Spleen (tissue), 11 donors: ENCODE results near the gene STK10. TPM values are rescaled to one million over a fixed set of nuclear protein-coding genes. Genes with fewer than 3 reads are reported as not detected.
A peak's percentile ranks its signal among the peaks of the same experiment; 100 is the strongest.
"Not testable (repeated sequence)": the region's sequence is repeated elsewhere in the genome, so short reads cannot be mapped to it uniquely, and the experiment has no call there.

Experiments
- DNase-seq: peaks from one replicate; pipeline ENCODE4 v3.0.0-alpha.2; 2020
- H3K27ac ChIP-seq, 8 donors: fragments of 200-600 bp; sonication (generic) in 7 of 8; 1 replicate in 4 of 8; 2 replicates in 4 of 8; pipeline versions ENCODE4 v1.5.0 to v1.8.0; 2016 to 2021; ENCODE audit warnings: inconsistent platforms in 4 of 8, mild to moderate bottlenecking in 4 of 8, moderate library complexity in 1 of 8
- H3K27me3 ChIP-seq, 7 donors: fragments of 200-600 bp; sonication (generic) in 6 of 7; replicated peaks in 1 of 7; 1 replicate in 4 of 7; 2 replicates in 3 of 7; pipeline versions ENCODE4 v1.5.0 to v1.8.0; 2016 to 2021; ENCODE audit warnings: inconsistent platforms in 3 of 7, mild to moderate bottlenecking in 1 of 7
- H3K36me3 ChIP-seq, 6 donors: fragments of 200-600 bp; sonication (generic) in 5 of 6; 1 replicate in 4 of 6; 2 replicates in 2 of 6; pipeline versions ENCODE4 v1.5.0 to v1.8.0; 2016 to 2021; ENCODE audit warnings: inconsistent platforms in 2 of 6
- H3K4me1 ChIP-seq, 6 donors: fragments of 200-600 bp; sonication (generic) in 5 of 6; 1 replicate in 3 of 6; 2 replicates in 3 of 6; pipeline versions ENCODE4 v1.5.0 to v1.8.0; 2016 to 2021; ENCODE audit warnings: inconsistent platforms in 3 of 6
- H3K4me3 ChIP-seq, 8 donors: fragments of 200-600 bp; sonication (generic) in 7 of 8; 1 replicate in 4 of 8; 2 replicates in 4 of 8; pipeline versions ENCODE4 v1.5.0 to v1.8.0; 2016 to 2021; ENCODE audit warnings: inconsistent platforms in 4 of 8, mild to moderate bottlenecking in 4 of 8, moderate library complexity in 2 of 8
- H3K9me3 ChIP-seq, 8 donors: fragments of 200-600 bp; sonication (generic) in 7 of 8; 1 replicate in 4 of 8; 2 replicates in 4 of 8; pipeline versions ENCODE4 v1.5.0 to v1.8.0; 2016 to 2021; ENCODE audit warnings: inconsistent platforms in 4 of 8
- POLR2A ChIP-seq, 3 donors: fragments of 450-650 bp; IDR thresholded peaks; one replicate each; pipeline ENCODE4 v1.5.1; 2017; ENCODE audit warnings: antibody characterized with exemption in 3 of 3, mild to moderate bottlenecking in 1 of 3
- POLR2AphosphoS5 ChIP-seq, 3 donors: sonication (generic); formaldehyde crosslinking; IDR thresholded peaks; one replicate each; pipeline ENCODE4 v1.5.1; 2017; ENCODE audit warnings: antibody characterized with exemption in 3 of 3
- WGBS, 5 donors: extraction: QIAGEN DNeasy Blood & Tissue Kit in 3 of 5; methylation state at CpG; one replicate each; pipeline versions ENCODE4 v1.1.5 to v1.1.7; 2013 to 2018; 5-methylcytosine and 5-hydroxymethylcytosine counted together
- intact Hi-C: fragments of 100-400 bp; cut with DNase I; formaldehyde crosslinking; loops from one replicate; pipeline ENCODE4 v1.15.0; 2023; ENCODE audit warnings: low total_unique reads
- polyA plus RNA-seq, 3 donors: library from polyadenylated mRNA; stranded (reverse); fragments of 200-250 nt; gene quantifications; one replicate each; pipeline ENCODE4 v1.2.1, GENCODE V29; 2013
- total RNA-seq, 7 donors: library from RNA; depleted of rRNA in 3 of 7; stranded (reverse); fragments of >200 nt in 3 of 7; fragmentation: NEBNext Ultra II Directional in 4 of 7; extraction: Animal tissue kit (Norgen Biotek cat#: 25700) in 4 of 7; gene quantifications; one replicate each; pipeline versions ENCODE4 v1.1.0 to v1.2.1, GENCODE V29; 2016 to 2021
- TF ChIP-seq, protein P1 (sequence below), 11 experiments: fragments of 200-600 bp in 7 of 11; fragments of 450-650 bp in 4 of 11; sonication (generic) in 4 of 11; IDR thresholded peaks in 8 of 11; conservative IDR thresholded peaks in 3 of 11; 1 replicate in 7 of 11; 2 replicates in 4 of 11; pipeline versions ENCODE4 v1.4.0 to v1.8.0; 2016 to 2021; ENCODE audit warnings: antibody characterized with exemption in 11 of 11, inconsistent platforms in 4 of 11, mild to moderate bottlenecking in 1 of 11
- donor health status: healthy with polysubstance abuse.
- donor health status: DM: no; HTN: no; CAD: no; lungs with moderate emphysema.
- donor health status: DM: no; HTN: no; CAD: no.
- donor health status: Bipolar disorder and iron deficiency.
- donor health status: healthy.
- donor health status: DM: no; HTN: no; CAD: no.
- donor health status: DM: yes; HTN: yes; CAD: no.

Gene STK10
- total and polyA plus RNA-seq, 10 donors: 34.0 to 290 (median 168) TPM

DNA sequence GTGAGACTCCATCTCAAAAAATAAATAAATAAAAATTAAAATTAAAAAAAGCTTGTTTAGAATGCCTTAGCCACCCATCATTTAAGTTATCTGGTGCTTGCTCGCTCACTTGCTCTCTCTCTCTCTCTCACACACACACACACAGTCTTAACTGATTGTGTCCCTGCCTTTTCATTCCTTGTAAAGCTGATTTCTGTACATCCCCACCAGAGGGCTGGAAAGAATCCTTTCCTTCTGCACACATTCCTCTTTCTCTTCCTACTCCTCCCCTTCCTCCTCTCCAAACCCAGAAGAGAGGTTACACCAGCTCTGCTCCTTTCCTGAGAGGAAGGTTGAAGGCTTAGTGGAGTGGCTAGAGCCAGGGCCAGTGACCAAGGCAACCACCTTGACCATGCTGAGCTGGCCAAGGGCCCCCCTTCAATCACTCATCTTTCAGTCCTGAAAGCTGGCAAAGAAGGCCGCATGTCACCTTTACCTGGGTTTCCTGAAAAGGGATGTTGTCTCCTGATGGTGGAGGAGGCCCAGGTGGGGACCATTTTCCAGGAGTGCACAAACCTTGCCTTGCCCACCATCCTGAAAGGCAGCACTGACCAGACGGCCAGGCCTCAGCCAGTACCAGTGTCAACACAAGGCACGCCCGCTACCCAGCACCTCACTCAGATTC is 25.6 kb downstream of the STK10 start:
- DNase-seq: no peak
- TF ChIP-seq, protein P1, sequence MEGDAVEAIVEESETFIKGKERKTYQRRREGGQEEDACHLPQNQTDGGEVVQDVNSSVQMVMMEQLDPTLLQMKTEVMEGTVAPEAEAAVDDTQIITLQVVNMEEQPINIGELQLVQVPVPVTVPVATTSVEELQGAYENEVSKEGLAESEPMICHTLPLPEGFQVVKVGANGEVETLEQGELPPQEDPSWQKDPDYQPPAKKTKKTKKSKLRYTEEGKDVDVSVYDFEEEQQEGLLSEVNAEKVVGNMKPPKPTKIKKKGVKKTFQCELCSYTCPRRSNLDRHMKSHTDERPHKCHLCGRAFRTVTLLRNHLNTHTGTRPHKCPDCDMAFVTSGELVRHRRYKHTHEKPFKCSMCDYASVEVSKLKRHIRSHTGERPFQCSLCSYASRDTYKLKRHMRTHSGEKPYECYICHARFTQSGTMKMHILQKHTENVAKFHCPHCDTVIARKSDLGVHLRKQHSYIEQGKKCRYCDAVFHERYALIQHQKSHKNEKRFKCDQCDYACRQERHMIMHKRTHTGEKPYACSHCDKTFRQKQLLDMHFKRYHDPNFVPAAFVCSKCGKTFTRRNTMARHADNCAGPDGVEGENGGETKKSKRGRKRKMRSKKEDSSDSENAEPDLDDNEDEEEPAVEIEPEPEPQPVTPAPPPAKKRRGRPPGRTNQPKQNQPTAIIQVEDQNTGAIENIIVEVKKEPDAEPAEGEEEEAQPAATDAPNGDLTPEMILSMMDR (IDR thresholded peaks at IDR 0.05 in 8 of 11, conservative IDR thresholded peaks at IDR 0.05 in 3 of 11): no peak
- TF ChIP-seq POLR2A (IDR thresholded peaks at IDR 0.05) (no peak), POLR2AphosphoS5 (IDR thresholded peaks at IDR 0.05) (no peak)
- intact Hi-C loops: no loop called here
- H3K4me3 ChIP-seq: no peak overlapping the region
- peaks cover 0 to 53% (median 2%) of the 10 kb centered on the region in 6 donors for H3K36me3 ChIP-seq
- H3K27ac ChIP-seq: peak overlapping the region in 2 of 8 donors; percentile 2 to 39
- H3K9me3 ChIP-seq: no peaks in the 10 kb centered on the region
- H3K4me1 ChIP-seq: peaks cover 23 to 100% (median 88%) of the 10 kb centered on the region in 6 donors
- H3K27me3 ChIP-seq: peaks cover 0 to 38% (median 0%) of the 10 kb centered on the region in 7 donors
- 75 to 92% (median 86%) methylated on average over 2 to 5 of the region's 5 CpGs for WGBS, 5 donors

DNA sequence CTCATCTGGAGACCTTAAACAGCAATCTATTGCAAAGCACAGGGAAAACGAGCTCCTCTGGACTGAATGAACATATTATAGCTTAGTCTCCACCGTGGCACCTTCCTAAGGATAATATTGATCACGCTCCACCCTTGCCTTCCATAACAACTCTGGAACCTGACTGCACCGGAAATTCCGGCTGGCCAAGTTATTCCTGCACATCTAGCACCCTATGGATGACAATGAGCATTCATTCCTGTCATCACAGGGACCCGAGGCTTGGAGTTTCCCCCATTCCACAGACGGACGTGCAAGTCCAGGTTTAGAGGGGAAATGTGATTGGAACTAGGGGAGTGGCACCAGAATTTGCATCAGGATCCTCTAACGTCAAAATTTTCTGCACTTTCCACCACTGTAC is 27.5 kb downstream of the STK10 start:
- intact Hi-C loops: no loop called here
- peaks cover 29 to 100% (median 93%) of the 10 kb centered on the region in 6 donors for H3K4me1 ChIP-seq
- WGBS, 5 donors: 82 to 93% (median 84%) methylated on average over 9 of the region's 9 CpGs

DNA sequence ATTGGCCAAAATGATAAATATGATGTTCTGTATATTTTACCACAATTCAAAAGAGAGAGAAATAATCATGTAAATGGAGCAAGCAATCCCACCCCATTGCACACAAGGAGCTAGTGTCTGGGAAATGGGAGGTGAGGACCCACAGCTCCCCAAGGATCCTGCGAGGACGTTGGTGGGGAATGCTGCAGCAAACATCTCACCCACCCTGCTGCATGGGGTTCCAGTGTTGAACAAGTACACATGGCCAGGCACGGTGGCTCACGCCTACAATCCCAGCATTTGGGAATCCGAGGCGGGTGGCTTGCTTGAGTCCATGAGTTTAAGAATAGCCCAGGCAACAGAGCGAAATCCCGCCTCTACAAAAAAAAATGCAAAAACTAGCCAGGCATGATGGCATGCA is 29.0 kb downstream of the STK10 start:
- no peak overlapping the region for H3K4me3 ChIP-seq
- WGBS, 5 donors: 88 to 96% (median 92%) methylated on average over 8 of the region's 8 CpGs
- peaks cover 0 to 59% (median 21%) of the 10 kb centered on the region in 6 donors for H3K36me3 ChIP-seq
- DNase-seq: peak; percentile 59
- H3K27ac ChIP-seq: peak overlapping the region in 1 of 8 donors; percentile 35
- intact Hi-C loops: no loop called here
- TF ChIP-seq POLR2AphosphoS5 (IDR thresholded peaks at IDR 0.05): no peak
- TF ChIP-seq, protein P1 (IDR thresholded peaks at IDR 0.05 in 8 of 11, conservative IDR thresholded peaks at IDR 0.05 in 3 of 11): no peak
- TF ChIP-seq POLR2A (IDR thresholded peaks at IDR 0.05): no peak
- no peaks in the 10 kb centered on the region for H3K9me3 ChIP-seq
- peaks cover 0 to 38% (median 0%) of the 10 kb centered on the region in 7 donors for H3K27me3 ChIP-seq
- H3K4me1 ChIP-seq: peaks cover 23 to 100% (median 93%) of the 10 kb centered on the region in 6 donors

More for the DNA sequence above, 27.5 kb downstream of the STK10 start:
- Histone ChIP-seq H3K9me3 (no peaks in the 10 kb centered on the region), H3K36me3 (peaks cover 0 to 58% (median 14%) of the 10 kb centered on the region in 6 donors), H3K27me3 (peaks cover 0 to 38% (median 0%) of the 10 kb centered on the region in 7 donors), H3K4me3 (no peak overlapping the region), H3K27ac (peak overlapping the region in 3 of 8 donors; percentile 19 to 41 (median 35))
- TF ChIP-seq POLR2AphosphoS5 (IDR thresholded peaks at IDR 0.05) (no peak), POLR2A (IDR thresholded peaks at IDR 0.05) (no peak)
- TF ChIP-seq, protein P1 (IDR thresholded peaks at IDR 0.05 in 8 of 11, conservative IDR thresholded peaks at IDR 0.05 in 3 of 11): no peak
- DNase-seq: no peak

- H3K36me3 ChIP-seq: peaks cover 0 to 71% (median 20%) of the 10 kb centered on the region in 6 donors
- 60 to 79% (median 74%) methylated on average over 13 of the region's 13 CpGs for WGBS, 5 donors
- no peak overlapping the region for H3K4me3 ChIP-seq
- TF ChIP-seq, protein P1 (IDR thresholded peaks at IDR 0.05 in 8 of 11, conservative IDR thresholded peaks at IDR 0.05 in 3 of 11): no peak
- TF ChIP-seq POLR2AphosphoS5 (IDR thresholded peaks at IDR 0.05): peak; percentile 15 to 72 (median 52)
- no peaks in the 10 kb centered on the region for H3K9me3 ChIP-seq
- H3K4me1 ChIP-seq: peaks cover 16 to 100% (median 93%) of the 10 kb centered on the region in 6 donors
- peak; percentile 71 for DNase-seq
- H3K27ac ChIP-seq: peak overlapping the region in 2 of 8 donors; percentile 37 to 42
- intact Hi-C loops: no loop called here
- peaks cover 0 to 38% (median 0%) of the 10 kb centered on the region in 7 donors for H3K27me3 ChIP-seq
Measured at GRCh38 chr5:172156541-172156994, 31.5 kb downstream of the STK10 start.

DNA sequence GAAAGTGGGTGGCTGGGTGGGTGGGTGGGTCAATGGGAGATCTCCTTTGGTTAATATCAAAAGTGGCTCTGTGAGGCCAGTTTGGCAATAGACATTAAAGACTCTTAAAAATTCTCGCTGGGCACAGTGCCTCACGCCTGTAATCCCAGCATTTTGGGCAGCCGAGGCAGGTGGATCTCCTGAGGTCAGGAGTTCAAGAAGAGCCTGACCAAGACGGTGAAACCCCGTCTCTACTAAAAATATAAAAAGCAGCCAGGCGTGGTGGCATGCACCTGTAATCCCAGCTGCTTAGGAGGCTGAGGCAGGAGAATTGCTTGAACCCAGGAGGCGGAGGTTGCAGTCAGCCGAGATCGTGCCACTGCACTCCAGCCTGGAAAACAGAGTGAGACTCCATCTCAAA is 32.9 kb downstream of the STK10 start:
- Histone ChIP-seq H3K27me3 (peaks cover 0 to 24% (median 0%) of the 10 kb centered on the region in 7 donors), H3K36me3 (peaks cover 0 to 71% (median 20%) of the 10 kb centered on the region in 6 donors), H3K27ac (peak overlapping the region in 4 of 8 donors; percentile 4 to 85 (median 82)), H3K4me1 (peaks cover 30 to 100% (median 95%) of the 10 kb centered on the region in 6 donors)
- WGBS, 5 donors: 77 to 86% (median 83%) methylated on average over 9 of the region's 9 CpGs
- peak; percentile 16 for DNase-seq
- H3K4me3 ChIP-seq, H3K9me3 ChIP-seq, intact Hi-C loops: not testable (repeated sequence)
